HEK293T (cell line): ENCODE data around the gene NFYA.

Experiments
- BHLHE40 ChIP-seq: fragments of 450-650 bp; IDR thresholded peaks from 2 replicates; pipeline ENCODE4 v1.6.1; 2016; ENCODE audit warnings: mild to moderate bottlenecking, moderate library complexity, borderline replicate concordance
- FOXA1 ChIP-seq: fragments of 450-650 bp; IDR thresholded peaks from 2 replicates; pipeline ENCODE4 v1.6.1; 2016; ENCODE audit warnings: mild to moderate bottlenecking
- HDGF ChIP-seq: fragments of 450-650 bp; IDR thresholded peaks from 2 replicates; pipeline ENCODE4 v1.6.1; 2017; ENCODE audit warnings: antibody characterized with exemption, borderline replicate concordance
- SP1 ChIP-seq: fragments of 450-650 bp; IDR thresholded peaks from 2 replicates; pipeline ENCODE4 v1.6.1; 2017
- ZNF384 ChIP-seq: fragments of 450-650 bp; IDR thresholded peaks from 2 replicates; pipeline ENCODE4 v1.6.1; 2016

GRCh38 chr6:41132254-41132653, 59.5 kb downstream of the NFYA start:
- no peak for TF ChIP-seq FOXA1
- TF ChIP-seq SP1: no peak
- TF ChIP-seq BHLHE40: no peak
- no peak for TF ChIP-seq ZNF384
- no peak for TF ChIP-seq HDGF
